GF-D8 (cell line): ENCODE measurements around the gene KCNC3.
"Not testable (repeated sequence)": the region's sequence is repeated elsewhere in the genome, so short reads cannot be mapped to it uniquely, and the experiment has no call there.

ENCODE experiments used
- DNase-seq: peaks from one replicate; lab custom pipeline; 2025; lab: John Stamatoyannopoulos, UW

KCNC3 gene

DNA sequence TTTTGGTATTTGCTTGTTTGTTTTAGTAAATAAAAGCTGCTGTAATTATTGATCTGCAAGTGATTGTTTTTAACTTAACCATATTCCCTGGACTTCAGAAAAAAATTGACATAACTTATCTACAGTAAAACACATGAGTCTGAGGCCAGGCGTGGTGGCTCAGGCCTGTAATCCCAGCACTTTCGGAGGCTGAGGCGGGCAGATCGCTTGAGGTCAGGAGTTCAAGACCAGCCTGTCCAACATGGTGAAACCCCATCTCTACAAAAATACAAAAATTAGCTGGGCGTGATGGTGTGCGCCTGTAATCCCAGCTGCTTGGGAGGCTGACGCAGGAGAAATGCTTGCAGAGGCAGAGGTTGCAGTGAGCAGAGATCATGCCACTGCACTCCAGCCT, 24.3 kb upstream of the KCNC3 start:
- not testable (repeated sequence) for DNase-seq

DNA sequence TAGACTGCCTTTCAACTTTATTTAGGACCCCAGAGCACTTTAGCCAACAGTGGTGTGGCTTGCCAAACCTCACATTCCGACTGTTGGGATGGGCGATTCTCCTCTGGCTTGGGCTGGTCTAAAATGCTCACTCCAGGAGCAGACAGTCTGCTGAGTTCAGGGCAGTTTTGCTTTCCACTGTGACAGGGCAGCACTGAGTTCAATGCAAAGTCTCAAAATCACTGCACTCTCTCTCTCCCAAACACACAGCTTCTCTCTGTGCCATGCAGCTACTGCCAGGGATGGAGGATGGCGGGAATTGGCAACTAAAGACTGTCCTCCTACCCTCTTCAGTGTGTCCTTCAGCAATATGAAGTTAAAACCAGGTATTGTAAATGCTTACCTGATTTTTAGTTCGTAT, 23.1 kb upstream of the KCNC3 start:
- no peak for DNase-seq

DNA sequence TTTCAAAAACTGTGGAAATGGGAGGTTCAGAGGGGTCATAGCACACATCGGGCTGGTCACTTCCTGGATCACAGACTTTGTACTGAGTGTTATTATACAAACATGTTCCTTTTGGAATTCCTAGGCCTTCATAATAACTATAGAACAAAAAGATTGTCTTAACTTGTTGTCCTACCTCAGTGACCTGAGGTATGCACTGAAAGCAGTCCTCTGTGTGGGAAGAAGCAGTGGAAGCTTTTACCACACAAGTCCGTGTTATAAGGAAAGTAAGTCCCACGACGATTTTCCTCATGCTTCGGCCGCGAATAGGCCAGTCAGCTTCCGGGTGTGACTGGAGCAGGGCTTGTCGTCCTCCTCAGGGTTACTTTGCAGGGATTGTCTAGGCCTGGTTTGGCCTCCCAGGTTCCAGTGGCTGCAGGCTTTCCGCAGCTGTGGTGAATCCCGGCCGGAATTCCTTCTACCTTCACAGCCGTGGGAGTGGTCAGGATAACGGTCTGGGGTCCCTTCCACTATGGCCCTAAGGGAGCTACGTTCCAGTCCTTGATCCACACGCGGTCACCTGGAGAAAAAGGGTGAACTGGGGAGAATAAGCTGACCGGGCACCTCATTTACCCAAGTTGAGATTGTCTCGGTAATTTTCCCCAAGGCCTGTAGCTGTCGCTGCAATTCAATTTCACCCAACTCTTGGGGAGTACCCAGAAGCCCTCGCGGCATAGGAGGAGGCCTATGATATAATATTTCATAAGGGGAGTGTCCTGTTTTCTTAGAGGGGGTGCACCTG, 20.3 kb upstream of the KCNC3 start:
- no peak for DNase-seq

DNA sequence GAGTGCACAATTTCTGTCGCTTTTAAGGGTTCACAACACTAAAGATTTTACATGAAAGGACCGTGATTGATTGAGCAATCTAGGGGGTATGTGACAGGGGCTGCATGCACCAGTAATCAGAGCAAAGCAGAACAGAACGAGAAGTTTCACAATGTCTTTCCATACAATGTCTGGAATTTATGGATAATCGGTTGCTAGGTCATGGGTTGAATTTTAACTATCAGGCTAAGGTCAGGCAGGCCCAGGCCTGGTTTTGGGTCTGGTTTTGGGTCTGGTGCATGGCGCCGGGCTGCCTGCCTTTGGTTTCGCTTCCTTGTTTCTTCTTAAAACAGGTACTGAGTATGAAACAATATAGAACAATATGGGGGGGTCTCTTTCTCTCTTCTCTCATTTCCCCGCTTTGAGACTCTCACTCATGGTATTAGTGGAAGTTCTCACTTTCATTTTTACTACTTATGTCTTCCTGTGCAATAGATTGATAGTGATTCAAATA, 18.0 kb upstream of the KCNC3 start:
- DNase-seq = not testable (repeated sequence)

DNA sequence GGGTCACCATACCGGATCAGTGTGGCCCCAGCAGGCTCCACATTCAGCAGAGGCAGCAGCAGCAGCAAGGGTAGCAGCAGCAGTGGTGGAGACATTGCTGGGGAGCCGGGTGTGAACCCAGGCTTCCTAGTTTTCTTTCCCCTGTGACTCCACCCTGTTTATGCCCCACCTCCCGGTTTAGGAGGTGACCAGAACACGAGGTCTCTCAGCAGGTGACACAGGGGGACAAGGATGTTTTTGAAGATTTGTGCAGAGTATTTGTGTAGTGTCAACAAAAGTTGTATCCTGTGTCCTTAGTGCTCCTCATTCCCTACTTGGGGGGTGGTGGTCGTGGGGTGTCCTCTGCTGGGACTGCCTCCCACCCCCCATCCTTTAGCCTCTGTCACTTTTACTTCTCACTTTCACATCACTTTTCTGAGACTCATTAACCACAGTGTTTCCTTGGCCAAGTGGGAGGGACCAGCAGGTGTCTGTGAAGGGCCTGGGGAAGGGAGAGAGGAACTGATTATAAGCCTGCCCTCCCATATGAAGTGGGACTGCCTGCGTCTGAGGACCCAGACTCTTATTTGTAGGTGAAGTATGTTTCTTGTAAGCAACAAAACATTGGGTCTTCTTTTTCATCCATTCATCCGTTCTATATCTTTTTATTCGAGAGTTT, 15.6 kb upstream of the KCNC3 start:
- no peak for DNase-seq

DNA sequence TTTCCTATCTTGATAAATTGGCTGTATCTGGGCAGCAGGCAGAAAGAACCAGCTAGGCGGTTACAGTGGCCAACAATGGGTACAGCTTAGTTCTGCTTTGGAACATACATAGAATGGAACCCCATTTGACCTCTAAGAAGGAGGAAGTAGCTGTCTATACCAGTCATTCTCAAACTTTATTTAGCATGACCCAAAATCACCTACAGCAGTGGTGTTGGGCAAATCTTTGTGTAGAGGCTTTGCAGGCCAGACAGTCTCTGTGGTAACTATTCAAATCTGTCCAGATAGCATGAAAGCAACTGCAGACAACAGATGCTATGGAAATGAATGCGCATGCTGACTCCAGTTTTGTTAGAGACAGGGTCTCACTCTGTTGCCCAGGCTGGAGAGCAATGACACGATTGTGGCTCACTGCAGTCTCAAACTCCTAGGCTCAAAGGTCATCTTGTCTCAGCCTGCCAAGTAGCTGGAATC, 12.0 kb upstream of the KCNC3 start:
- no peak for DNase-seq

DNA sequence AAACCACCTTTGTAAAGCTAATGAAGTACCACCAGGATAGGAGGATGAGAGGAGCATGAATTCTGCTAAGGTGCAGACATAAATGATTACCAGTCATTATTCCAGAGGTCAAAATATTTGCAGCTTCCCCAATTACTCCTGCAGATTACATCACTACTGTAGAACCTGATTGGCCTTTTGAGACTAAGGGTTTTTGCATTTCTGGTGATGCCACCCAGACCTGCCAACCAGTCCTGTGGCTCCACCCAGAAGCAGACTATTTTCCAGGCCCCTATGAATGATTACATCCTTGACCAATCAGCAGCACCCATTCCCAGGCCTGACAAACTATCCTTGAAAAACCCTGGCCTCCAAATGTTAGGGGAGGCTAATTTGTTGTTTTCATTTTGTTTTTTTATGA, 11.2 kb upstream of the KCNC3 start:
- no peak for DNase-seq

DNA sequence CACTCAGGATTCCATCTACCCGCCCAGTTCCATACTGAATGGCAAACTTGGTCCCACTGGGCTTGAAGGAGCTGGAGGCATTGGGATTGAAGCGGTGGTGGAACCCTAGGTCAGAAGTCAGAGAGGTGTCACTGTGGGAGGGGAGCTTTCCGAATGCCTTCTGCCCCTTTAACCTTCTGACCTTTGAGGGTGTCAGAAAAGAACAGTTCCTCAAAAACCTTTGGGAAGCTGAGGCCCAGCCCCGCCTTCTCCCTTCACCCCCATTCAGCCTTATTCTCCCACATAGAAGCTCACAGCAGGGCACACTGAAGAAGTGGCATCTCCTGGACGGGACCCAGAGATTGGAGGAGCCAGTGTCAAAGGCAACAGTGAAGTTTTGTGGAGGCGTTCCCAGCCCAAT, 7.9 kb upstream of the KCNC3 start:
- DNase-seq = not testable (repeated sequence)

DNA sequence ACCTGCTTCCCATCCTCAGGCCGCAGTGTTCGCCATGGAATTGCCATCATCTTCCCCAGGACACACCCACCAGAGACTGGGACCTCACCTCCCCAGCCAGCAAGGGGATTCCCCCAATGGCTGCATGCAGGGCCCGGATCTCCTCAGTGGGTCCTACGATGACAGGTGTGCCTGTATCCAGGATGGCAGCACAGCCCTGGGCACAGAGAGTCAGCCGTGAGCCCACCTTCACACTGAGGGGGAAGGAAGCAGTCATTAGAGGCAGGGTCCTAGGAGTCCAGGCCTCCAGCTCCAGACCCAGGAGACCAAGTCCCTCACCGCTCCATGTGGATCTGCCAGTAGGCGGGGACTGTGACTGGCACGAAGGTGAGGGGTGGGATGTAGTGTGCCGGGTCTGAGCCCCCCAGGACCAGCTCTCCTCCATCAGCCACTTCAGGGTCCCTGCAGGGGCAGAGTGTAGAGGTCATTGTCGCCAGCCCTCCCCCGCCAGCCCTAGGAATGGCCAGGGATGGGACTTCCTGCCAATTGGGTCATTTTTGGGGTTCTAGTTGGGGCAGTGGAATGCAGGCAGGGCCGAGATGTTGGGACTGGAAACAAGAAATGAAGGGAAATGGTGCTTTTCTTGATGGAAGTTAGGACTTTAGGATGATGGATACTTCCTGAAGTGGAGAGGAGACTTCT, 5.7 kb upstream of the KCNC3 start:
- DNase-seq = no peak

DNA sequence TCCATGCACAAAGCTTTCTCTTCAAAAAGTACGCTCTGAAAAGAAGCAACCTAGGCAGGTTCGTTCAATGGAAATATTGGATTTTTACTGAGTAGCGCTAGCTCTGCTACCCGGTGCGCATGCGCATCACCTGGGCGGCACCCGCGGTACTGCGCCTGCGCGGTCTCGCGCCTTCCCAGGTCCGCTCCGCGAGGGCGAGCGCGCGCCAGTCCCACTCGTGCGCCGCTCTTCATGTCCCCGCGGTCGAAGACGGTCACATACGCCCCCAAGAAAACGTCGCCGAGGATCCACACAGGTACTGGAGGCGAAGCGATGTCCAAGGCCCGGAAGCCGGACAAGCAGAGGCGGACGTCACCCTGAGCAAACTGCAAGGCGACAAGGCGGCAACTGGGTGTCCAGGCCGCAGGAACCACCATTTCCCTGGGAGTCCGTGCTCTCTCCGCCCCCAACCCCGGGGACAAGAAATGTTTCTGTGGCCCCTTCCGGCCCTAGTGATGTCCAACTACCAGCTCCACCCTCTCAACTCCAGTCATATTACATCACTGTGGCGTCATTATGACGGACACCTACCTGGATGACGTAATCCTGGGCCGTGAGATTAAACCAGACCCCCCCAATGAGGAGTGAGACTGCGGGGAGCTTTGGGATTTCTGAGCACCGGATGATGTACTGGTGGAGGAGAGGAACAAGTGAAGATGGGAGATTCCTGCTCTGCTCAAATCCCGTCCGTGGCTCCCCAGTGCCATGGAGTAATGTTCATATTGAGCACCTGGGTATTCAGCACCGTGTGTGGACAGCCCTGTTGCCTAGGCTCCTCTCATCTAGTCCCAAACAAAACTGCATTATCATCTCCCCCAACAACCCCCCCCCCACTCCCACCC, 4.8 kb upstream of the KCNC3 start:
- peak; percentile 61 for DNase-seq

DNA sequence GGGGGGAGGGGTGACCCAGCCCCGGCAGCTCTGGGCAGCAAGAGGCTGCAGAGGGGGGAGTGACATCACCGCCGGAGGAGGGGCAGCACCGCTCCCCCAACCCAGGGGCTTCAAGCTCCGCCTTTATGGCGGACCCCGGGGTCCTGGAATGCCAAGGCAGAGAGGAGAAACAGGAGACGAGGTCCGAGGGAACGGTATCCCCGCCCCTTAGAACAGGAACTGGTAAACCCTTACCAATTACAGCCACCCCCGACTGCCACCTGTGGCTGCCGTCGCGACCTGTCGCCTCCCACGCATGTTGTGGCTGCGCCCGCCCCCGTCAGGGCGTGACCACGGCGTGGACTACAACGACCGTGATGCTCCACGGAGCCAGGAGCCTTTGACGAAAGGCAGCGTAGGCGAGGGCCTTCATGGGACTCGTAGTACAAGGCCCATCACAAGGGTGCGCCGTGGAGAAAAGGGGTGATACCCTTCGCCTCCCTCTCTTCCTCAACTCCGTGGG, 4.1 kb upstream of the KCNC3 start:
- DNase-seq = peak; percentile 80

DNA sequence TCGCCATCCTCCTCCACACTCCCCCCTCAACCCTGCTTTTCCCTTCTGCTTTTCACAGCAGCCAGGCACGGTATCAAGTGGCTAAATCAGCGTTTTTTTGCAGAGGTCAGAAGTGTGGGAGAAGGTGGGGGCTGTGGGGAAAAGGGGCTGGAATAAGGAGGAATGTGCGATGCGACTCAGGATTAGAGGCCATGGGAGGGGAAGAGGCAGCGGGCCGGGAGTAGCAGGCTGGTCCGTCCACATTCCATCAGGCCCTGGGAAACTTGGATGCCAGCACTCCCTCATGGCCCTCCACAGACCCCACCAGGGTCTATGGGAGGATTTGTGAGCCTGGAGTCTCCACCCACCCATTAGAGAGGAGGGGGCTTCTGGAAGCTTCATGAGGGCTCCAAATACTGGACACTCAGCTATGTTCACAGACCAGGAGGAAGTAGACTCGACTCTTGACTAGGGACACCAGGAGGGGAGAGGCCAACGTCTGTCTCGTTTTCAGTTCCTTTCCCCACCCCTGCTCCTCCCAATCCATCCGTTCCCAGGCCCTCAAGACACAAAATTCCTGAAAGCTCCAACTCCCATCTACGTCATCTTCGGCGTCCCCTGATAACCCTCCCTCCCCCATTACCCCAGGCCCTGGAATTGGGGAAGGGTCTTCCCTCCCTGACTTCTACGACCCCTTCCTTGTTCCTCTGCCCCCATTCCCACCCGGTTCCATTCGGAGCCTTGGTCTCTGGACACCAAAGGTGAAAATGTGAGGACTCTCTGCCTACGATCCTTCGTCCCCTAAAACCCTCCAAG, 3.3 kb upstream of the KCNC3 start:
- DNase-seq = no peak

DNA sequence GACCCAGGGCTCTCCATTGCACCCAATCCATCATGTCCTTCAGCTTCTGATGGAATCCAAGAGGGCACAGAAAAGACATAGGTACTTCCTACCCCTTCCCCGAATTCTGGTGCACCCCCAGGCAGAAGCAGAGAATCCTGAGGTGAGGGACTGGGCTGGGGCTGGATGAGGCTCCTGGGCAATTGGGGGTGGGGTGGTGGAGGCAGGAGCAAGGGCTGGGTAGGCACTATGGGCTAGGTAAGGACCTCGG, 2.7 kb upstream of the KCNC3 start:
- no peak for DNase-seq

DNA sequence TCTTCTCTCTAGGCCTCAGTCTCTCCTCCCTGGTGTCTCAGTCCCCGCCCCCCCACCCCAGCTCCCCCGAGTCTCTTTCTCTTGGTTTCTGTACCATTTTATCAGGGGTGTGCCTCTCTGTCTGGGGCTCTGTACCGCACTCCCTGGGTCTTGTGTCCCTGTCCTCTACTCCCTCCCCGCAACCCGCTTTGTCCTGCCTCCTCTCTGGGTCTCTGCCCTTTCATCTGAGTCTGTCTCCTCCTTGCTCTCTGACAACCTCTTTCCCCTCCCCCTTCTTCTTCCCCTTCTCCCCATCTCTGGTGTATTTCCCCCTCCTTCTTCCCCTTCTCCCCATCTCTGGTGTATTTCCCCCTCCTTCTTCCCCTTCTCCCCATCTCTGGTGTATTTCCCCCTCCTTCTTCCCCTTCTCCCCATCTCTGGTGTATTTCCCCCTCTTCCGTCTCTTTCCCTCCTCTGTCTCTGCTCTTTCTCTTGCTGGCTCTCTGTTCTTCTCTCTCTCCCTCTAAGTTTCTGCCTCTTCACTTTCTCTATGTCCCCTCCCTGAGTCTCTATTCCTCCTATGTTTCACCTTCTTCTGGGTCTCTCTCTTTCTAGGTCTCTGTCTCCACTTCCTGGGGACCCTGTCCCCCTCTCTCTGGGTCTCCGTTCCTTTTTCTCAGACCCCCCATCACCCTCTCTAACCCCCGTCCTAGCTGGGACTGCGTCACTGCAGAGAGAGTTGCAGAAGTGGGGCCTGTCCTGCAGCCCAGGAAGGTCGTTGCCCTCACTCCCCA, 2.2 kb upstream of the KCNC3 start:
- DNase-seq = no peak

DNA sequence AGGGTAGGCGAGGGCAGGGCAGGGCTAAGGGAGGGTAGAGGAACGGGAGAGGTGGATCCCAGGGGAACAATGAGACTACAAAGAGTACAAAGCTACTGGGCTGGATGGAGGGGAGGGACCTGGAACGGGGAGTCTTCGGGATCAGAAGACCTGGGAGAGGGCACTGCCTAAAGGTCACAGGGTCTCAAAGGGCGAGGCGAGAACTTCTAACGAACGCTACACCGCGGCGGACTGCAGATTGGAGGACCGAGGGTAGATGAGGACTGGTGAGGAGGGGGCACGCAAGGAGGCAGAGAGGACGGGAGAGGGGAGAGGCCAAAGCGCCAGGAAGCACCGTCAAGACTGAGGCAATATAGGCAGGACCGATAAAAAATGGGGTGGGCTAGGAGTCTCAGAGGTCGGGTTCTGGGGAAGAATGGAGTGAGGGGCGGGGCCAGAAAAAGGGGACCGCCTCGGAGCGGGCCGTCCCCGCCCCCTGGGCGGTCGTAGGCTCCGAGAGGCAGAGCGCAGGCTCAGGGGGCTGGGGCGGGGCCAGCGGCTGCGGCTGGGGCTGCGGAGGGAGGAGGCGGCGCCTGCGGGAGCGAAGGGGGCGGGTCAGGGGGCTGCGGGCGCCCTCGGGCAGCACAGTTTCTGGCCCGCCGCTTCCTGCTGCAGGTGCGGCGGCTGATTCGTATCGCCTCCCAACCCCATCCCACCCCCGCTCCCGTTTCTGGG, 1.3 kb upstream of the KCNC3 start:
- DNase-seq = peak; percentile 40

DNA sequence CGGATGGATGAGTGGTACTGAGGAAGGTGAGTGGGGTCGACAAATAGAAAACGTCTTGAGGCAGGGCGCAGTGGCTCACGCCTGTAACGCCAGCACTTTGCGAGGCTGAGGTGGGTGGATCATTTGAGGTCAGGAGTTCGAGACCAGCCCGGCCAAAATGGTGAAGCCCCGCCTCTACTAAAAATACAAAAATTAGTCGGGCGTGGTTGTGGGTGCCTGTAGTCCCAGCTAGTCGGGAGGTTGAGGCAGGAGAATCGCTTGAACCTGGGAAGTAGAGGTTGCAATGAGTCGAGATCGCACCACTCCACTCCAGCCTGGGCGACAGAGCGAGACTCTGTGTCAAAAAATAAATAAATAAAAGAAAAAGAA, 733 bp upstream of the KCNC3 start:
- not testable (repeated sequence) for DNase-seq

DNA sequence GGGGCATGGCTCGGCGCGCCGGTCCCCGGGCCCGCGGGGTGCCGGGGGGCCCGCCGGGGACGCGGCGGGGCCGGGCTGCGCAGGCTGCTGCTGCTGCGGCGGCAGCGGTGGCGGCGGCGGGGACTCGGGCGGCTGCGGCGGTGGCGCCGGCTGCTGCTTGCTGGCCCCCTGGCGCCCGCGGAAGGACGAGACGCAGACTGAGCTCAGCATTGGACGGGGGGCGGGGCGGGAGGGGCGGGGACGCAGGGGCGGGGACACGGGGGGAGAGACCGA, 368 bp downstream of the KCNC3 start:
- no peak for DNase-seq

DNA sequence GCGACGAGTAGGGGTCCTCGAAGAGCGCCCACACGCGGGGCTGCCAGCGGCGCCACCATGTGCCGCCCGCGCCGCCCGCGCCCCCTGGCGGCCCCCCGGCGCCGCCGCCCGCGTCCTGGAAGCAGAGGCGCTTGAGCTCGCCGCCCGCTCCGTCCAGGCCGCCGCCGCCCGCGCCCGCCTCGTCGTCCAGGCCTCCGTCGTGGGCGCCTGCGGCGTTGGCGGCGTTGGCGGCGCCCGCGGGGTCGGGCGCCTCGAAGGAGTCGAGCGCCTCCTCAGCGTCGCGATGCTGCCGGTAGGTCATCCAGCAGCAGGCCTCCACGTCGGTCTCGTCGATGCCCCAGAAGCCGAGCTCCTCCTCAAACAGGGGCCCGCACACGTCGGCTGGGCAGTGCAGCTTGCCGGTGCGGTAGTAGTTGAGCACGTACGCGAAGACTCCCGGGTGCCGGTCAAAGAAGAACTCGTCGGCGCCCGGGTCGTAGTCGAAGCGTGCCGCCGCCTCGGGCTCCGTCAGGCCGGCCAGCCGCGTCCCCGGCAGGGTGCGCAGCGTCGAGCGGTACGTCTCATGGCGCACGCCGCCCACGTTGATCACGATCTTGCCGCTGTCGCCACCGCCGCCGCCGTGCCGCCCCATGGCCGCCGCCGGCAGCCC, 829 bp downstream of the KCNC3 start:
- DNase-seq = no peak

DNA sequence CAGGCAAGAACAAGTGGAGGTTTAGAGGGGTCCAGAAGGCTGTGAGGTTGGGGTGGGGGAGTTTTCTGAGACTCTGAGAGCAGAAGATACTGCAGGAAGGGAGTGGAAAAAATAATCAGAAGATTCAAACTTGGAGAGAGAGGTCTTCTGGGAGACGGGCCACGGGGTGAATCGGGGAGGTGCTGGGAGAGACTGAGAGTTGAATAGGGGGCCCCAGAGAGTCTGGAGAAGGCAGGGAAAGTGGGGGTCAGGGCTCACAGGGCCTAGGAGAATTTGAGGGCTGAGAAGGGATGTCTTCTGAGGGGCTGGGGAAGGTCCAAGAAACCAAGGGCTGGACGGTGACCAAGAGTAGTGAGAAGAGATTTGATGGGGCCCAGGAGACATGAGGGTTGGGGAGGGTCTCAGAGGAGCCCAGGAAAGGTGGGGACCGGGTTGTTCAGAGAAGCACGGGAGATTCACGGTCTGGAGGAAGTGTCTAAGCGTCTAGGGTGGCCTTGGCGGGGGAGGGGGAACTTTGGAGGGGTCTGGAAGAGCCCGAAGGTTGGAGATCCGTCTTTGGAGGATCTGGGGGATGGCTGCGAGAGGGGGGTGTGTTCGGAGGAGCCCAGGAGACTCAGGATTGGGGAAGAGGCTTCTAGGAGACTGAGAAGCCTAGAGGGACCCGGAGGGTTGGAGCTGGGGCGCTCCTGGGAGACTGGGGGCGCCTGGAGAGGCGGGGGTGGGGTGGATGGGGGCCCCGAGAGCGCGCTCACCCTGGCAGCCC, 1.5 kb downstream of the KCNC3 start:
- DNase-seq = no peak
